ENCODE results near the gene SCAF1. TPM values are rescaled to one million over a fixed set of nuclear protein-coding genes. Genes with fewer than 3 reads are reported as not detected.

Gene SCAF1
- total and polyA plus RNA-seq, 2 experiments from 2014 or later, result 19.7 to 53.7 TPM

DNA sequence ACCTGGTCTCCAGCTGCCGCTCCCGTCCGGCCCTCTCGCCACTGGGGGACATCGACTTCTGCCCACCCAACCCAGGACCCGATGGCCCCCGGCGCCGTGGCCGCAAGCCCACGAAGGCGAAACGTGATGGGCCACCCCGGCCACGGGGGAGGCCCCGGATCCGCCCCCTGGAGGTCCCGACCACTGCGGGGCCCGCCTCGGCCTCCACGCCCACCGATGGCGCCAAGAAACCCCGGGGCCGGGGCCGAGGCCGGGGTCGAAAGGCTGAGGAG is 44.4 kb upstream of the SCAF1 start:
- H2AFZ ChIP-seq, result no peak overlapping the region
- peaks cover 9% of the 10 kb centered on the region for H3K4me1 Mint-ChIP-seq
- H3K4me3 Mint-ChIP-seq, result no peak overlapping the region
- peaks cover 73% of the 10 kb centered on the region for H3K79me2 ChIP-seq (replicated peaks; ENCODE audit: insufficient read depth)
- H3K9me3 Mint-ChIP-seq, result no peaks in the 10 kb centered on the region; the same call in 2 of the 3 replicates
- no peaks in the 10 kb centered on the region for H3K27me3 ChIP-seq (ENCODE audit: insufficient read depth)
- no peak overlapping the region for H3K27ac Mint-ChIP-seq
- ATAC-seq (no peak), DNase-seq (ENCODE audit: low spot score) (no peak)
- peaks cover 13% of the 10 kb centered on the region for H4K20me1 ChIP-seq (replicated peaks; ENCODE audit: insufficient read depth)
- peaks cover 28% of the 10 kb centered on the region for H3F3A ChIP-seq (replicated peaks; ENCODE audit: low read depth)
- no peak overlapping the region for H3K4me2 ChIP-seq
- H3K36me3 Mint-ChIP-seq (ENCODE audit: low read depth), result peaks cover 69% of the 10 kb centered on the region
- peaks cover 5% of the 10 kb centered on the region; the same call in 1 of the 2 replicates for H3K4me1 ChIP-seq (ENCODE audit: insufficient read depth)
- no peak overlapping the region for H3K27ac ChIP-seq (ENCODE audit: low read depth)
- H3K9me2 ChIP-seq (ENCODE audit: insufficient read depth), result no peaks in the 10 kb centered on the region
- TF ChIP-seq POLR2AphosphoS5 (IDR thresholded peaks at IDR 0.05; ENCODE audit: low read depth), result no peak
- TF ChIP-seq JUNB (IDR thresholded peaks at IDR 0.05; ENCODE audit: unreplicated experiment), result no peak
- H3K4me3 ChIP-seq, result no peak overlapping the region
- peaks cover 24% of the 10 kb centered on the region for H3K27me3 Mint-ChIP-seq (ENCODE audit: insufficient read depth, low read depth, poor library complexity)
- H3K36me3 ChIP-seq (ENCODE audit: insufficient read depth), result peaks cover 32% of the 10 kb centered on the region

GRCh38 chr19:49599378-49600295 is 42.4 kb upstream of the SCAF1 start:
- Histone ChIP-seq H3K27ac (ENCODE audit: low read depth) (no peak overlapping the region), H3K4me2 (no peak overlapping the region), H3F3A (replicated peaks; ENCODE audit: low read depth) (peaks cover 32% of the 10 kb centered on the region), H3K36me3 (ENCODE audit: insufficient read depth) (peaks cover 29% of the 10 kb centered on the region), H3K27me3 (ENCODE audit: insufficient read depth) (no peaks in the 10 kb centered on the region), H3K4me1 (ENCODE audit: insufficient read depth) (no peaks in the 10 kb centered on the region), H4K20me1 (replicated peaks; ENCODE audit: insufficient read depth) (peaks cover 22% of the 10 kb centered on the region), H3K79me2 (replicated peaks; ENCODE audit: insufficient read depth) (peaks cover 78% of the 10 kb centered on the region), H3K9me2 (ENCODE audit: insufficient read depth) (no peaks in the 10 kb centered on the region), H2AFZ (no peak overlapping the region), H3K4me3 (no peak overlapping the region)
- no peaks in the 10 kb centered on the region for H3K9me3 Mint-ChIP-seq
- peaks cover 17% of the 10 kb centered on the region for H3K27me3 Mint-ChIP-seq (ENCODE audit: insufficient read depth, low read depth, poor library complexity)
- no peak overlapping the region for H3K4me3 Mint-ChIP-seq
- no peak for DNase-seq (ENCODE audit: low spot score)
- ATAC-seq, result no peak
- H3K4me1 Mint-ChIP-seq, result no peaks in the 10 kb centered on the region
- H3K36me3 Mint-ChIP-seq (ENCODE audit: low read depth), result peaks cover 64% of the 10 kb centered on the region
- H3K27ac Mint-ChIP-seq, result no peak overlapping the region
- TF ChIP-seq STAT1 (IDR thresholded peaks at IDR 0.05; ENCODE audit: unreplicated experiment) (no peak), ZNF114 (CRISPR knock-in tag; IDR thresholded peaks at IDR 0.05) (no peak), EZH2 (IDR thresholded peaks at IDR 0.05; ENCODE audit: low read depth, unreplicated experiment) (no peak), ZNF331 (CRISPR knock-in tag; IDR thresholded peaks at IDR 0.05; ENCODE audit: low read depth) (no peak), JUNB (IDR thresholded peaks at IDR 0.05; ENCODE audit: unreplicated experiment) (no peak), EZH2phosphoT487 (IDR thresholded peaks at IDR 0.05; ENCODE audit: unreplicated experiment) (no peak), POLR2AphosphoS5 (IDR thresholded peaks at IDR 0.05; ENCODE audit: low read depth) (no peak), CREB1 (CRISPR knock-in tag; IDR thresholded peaks at IDR 0.05; ENCODE audit: low read depth) (no peak), NANOG (IDR thresholded peaks at IDR 0.05; ENCODE audit: borderline replicate concordance) (no peak)
- TF ChIP-seq, protein P1, sequence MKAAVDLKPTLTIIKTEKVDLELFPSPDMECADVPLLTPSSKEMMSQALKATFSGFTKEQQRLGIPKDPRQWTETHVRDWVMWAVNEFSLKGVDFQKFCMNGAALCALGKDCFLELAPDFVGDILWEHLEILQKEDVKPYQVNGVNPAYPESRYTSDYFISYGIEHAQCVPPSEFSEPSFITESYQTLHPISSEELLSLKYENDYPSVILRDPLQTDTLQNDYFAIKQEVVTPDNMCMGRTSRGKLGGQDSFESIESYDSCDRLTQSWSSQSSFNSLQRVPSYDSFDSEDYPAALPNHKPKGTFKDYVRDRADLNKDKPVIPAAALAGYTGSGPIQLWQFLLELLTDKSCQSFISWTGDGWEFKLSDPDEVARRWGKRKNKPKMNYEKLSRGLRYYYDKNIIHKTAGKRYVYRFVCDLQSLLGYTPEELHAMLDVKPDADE (IDR thresholded peaks at IDR 0.05), result no peak
- TF ChIP-seq, protein P2, sequence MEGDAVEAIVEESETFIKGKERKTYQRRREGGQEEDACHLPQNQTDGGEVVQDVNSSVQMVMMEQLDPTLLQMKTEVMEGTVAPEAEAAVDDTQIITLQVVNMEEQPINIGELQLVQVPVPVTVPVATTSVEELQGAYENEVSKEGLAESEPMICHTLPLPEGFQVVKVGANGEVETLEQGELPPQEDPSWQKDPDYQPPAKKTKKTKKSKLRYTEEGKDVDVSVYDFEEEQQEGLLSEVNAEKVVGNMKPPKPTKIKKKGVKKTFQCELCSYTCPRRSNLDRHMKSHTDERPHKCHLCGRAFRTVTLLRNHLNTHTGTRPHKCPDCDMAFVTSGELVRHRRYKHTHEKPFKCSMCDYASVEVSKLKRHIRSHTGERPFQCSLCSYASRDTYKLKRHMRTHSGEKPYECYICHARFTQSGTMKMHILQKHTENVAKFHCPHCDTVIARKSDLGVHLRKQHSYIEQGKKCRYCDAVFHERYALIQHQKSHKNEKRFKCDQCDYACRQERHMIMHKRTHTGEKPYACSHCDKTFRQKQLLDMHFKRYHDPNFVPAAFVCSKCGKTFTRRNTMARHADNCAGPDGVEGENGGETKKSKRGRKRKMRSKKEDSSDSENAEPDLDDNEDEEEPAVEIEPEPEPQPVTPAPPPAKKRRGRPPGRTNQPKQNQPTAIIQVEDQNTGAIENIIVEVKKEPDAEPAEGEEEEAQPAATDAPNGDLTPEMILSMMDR (conservative IDR thresholded peaks at IDR 0.05; ENCODE audit: low read depth in 2 of 2), result no peak
- TF ChIP-seq, protein P3, sequence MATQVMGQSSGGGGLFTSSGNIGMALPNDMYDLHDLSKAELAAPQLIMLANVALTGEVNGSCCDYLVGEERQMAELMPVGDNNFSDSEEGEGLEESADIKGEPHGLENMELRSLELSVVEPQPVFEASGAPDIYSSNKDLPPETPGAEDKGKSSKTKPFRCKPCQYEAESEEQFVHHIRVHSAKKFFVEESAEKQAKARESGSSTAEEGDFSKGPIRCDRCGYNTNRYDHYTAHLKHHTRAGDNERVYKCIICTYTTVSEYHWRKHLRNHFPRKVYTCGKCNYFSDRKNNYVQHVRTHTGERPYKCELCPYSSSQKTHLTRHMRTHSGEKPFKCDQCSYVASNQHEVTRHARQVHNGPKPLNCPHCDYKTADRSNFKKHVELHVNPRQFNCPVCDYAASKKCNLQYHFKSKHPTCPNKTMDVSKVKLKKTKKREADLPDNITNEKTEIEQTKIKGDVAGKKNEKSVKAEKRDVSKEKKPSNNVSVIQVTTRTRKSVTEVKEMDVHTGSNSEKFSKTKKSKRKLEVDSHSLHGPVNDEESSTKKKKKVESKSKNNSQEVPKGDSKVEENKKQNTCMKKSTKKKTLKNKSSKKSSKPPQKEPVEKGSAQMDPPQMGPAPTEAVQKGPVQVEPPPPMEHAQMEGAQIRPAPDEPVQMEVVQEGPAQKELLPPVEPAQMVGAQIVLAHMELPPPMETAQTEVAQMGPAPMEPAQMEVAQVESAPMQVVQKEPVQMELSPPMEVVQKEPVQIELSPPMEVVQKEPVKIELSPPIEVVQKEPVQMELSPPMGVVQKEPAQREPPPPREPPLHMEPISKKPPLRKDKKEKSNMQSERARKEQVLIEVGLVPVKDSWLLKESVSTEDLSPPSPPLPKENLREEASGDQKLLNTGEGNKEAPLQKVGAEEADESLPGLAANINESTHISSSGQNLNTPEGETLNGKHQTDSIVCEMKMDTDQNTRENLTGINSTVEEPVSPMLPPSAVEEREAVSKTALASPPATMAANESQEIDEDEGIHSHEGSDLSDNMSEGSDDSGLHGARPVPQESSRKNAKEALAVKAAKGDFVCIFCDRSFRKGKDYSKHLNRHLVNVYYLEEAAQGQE (IDR thresholded peaks at IDR 0.05; ENCODE audit: unreplicated experiment), result no peak

Data from GM23338 (cell line).